Suprapubic skin (tissue), 4 donors: Measurements from ENCODE around the gene CARD16.

ENCODE experiments used
- POLR2A ChIP-seq, 2 donors: fragments of 450-650 bp; IDR thresholded peaks; one replicate each; pipeline ENCODE4 v1.6.1; 2017; ENCODE audit warnings: antibody characterized with exemption in 2 of 2, mild to moderate bottlenecking in 2 of 2, moderate library complexity in 2 of 2
- POLR2AphosphoS5 ChIP-seq, 3 donors: sonication (generic); formaldehyde crosslinking; IDR thresholded peaks; one replicate each; pipeline ENCODE4 v1.6.1; 2017; ENCODE audit warnings: antibody characterized with exemption in 3 of 3
- TF ChIP-seq, protein P1 (sequence below), 2 donors: fragments of 200-600 bp in 1 of 2; fragments of 450-650 bp in 1 of 2; sonication (generic) in 1 of 2; IDR thresholded peaks; one replicate each; pipeline ENCODE4 v1.5.1; 2016 to 2019; ENCODE audit warnings: antibody characterized with exemption in 2 of 2, mild to moderate bottlenecking in 1 of 2, moderate library complexity in 1 of 2

DNA sequence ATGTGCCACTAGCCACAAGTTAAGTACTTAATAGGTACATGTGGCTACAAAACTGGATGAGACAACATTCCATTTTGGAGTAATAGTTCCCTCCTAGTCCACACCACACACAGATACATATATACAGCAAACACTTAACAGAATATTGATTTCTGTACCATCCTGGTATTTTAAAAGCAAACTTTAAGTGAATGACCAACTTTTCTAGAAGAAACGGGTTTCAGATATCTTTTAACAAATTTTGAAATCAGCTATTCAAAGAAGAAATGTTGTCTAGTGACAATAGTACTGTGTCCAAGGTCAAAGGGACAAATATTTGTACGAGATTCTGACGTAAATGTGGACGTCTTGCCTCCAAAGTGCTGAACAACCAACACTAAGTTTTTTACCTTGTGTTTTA is 12.3 kb upstream of the CARD16 start:
- TF ChIP-seq, protein P1, sequence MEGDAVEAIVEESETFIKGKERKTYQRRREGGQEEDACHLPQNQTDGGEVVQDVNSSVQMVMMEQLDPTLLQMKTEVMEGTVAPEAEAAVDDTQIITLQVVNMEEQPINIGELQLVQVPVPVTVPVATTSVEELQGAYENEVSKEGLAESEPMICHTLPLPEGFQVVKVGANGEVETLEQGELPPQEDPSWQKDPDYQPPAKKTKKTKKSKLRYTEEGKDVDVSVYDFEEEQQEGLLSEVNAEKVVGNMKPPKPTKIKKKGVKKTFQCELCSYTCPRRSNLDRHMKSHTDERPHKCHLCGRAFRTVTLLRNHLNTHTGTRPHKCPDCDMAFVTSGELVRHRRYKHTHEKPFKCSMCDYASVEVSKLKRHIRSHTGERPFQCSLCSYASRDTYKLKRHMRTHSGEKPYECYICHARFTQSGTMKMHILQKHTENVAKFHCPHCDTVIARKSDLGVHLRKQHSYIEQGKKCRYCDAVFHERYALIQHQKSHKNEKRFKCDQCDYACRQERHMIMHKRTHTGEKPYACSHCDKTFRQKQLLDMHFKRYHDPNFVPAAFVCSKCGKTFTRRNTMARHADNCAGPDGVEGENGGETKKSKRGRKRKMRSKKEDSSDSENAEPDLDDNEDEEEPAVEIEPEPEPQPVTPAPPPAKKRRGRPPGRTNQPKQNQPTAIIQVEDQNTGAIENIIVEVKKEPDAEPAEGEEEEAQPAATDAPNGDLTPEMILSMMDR (IDR thresholded peaks at IDR 0.05), result no peak
- TF ChIP-seq POLR2AphosphoS5 (IDR thresholded peaks at IDR 0.05), result no peak
- no peak for TF ChIP-seq POLR2A (IDR thresholded peaks at IDR 0.05)
